Muscle layer of colon (tissue), 2 donors: ENCODE results near the gene TBC1D10A.
A peak's percentile ranks its signal among the peaks of the same experiment; 100 is the strongest.

Experiments used
- H3K27ac ChIP-seq: one replicate; pipeline ENCODE4 v1.7.0; 2013; ENCODE audit warnings: low read depth, mild to moderate bottlenecking, low read length, moderate library complexity
- H3K27me3 ChIP-seq, 2 donors: one replicate each; pipeline ENCODE4 v1.7.0; 2013; ENCODE audit warnings: low read length in 2 of 2, mild to moderate bottlenecking in 2 of 2; ENCODE audit not compliant: insufficient read depth in 2 of 2, control insufficient read depth in 1 of 2
- H3K36me3 ChIP-seq: one replicate; pipeline ENCODE4 v1.7.0; 2013; ENCODE audit warnings: mild to moderate bottlenecking, low read length; ENCODE audit not compliant: insufficient read depth
- H3K4me1 ChIP-seq: one replicate; pipeline ENCODE4 v1.7.0; 2013; ENCODE audit warnings: mild to moderate bottlenecking, low read length; ENCODE audit not compliant: insufficient read depth
- H3K4me3 ChIP-seq, 2 donors: one replicate each; pipeline ENCODE4 v1.7.0; 2013; ENCODE audit warnings: low read length in 2 of 2, low read depth in 1 of 2, mild to moderate bottlenecking in 1 of 2, moderate library complexity in 1 of 2
- H3K9ac ChIP-seq: one replicate; pipeline ENCODE4 v1.7.0; 2013; ENCODE audit warnings: low read length
- H3K9me3 ChIP-seq: one replicate; pipeline ENCODE4 v1.7.0; 2013; ENCODE audit warnings: mild to moderate bottlenecking, low read length
- donor health status: abdominal sarcoma.
- donor health status: Adenocarcinoma of cecum.

TBC1D10A gene

GRCh38 chr22:30287648-30288418, 38.9 kb downstream of the TBC1D10A start:
- Histone ChIP-seq H3K27me3 (no peaks in the 10 kb centered on the region), H3K9me3 (no peaks in the 10 kb centered on the region), H3K9ac (no peak overlapping the region), H3K4me1 (peaks cover 28% of the 10 kb centered on the region), H3K4me3 (peak overlapping the region in 1 of 2 donors; percentile 76), H3K36me3 (peaks cover 22% of the 10 kb centered on the region), H3K27ac (peak overlapping the region; percentile 95)

- H3K27ac ChIP-seq: no peak overlapping the region
- H3K9ac ChIP-seq: no peak overlapping the region
These were observed 39.7 kb downstream of the TBC1D10A start for GRCh38 chr22:30286813-30287647.

GRCh38 chr22:30286331-30286730, 40.4 kb downstream of the TBC1D10A start:
- Histone ChIP-seq H3K27me3 (no peaks in the 10 kb centered on the region), H3K4me3 (no peak overlapping the region), H3K4me1 (peaks cover 23% of the 10 kb centered on the region), H3K27ac (no peak overlapping the region), H3K9me3 (no peaks in the 10 kb centered on the region), H3K9ac (no peak overlapping the region), H3K36me3 (peaks cover 12% of the 10 kb centered on the region)

More at GRCh38 chr22:30286813-30287647, 39.7 kb downstream of the TBC1D10A start:
- peaks cover 14% of the 10 kb centered on the region for H3K36me3 ChIP-seq
- no peaks in the 10 kb centered on the region for H3K9me3 ChIP-seq
- no peaks in the 10 kb centered on the region for H3K27me3 ChIP-seq
- H3K4me3 ChIP-seq: no peak overlapping the region
- H3K4me1 ChIP-seq: peaks cover 28% of the 10 kb centered on the region

GRCh38 chr22:30285846-30286200, 40.9 kb downstream of the TBC1D10A start:
- no peak overlapping the region for H3K27ac ChIP-seq
- no peak overlapping the region for H3K4me3 ChIP-seq
- peaks cover 12% of the 10 kb centered on the region for H3K36me3 ChIP-seq
- no peak overlapping the region for H3K9ac ChIP-seq
- H3K4me1 ChIP-seq: peaks cover 18% of the 10 kb centered on the region
- no peaks in the 10 kb centered on the region for H3K27me3 ChIP-seq
- no peaks in the 10 kb centered on the region for H3K9me3 ChIP-seq

GRCh38 chr22:30285176-30285845, 41.4 kb downstream of the TBC1D10A start:
- Histone ChIP-seq H3K4me1 (peaks cover 13% of the 10 kb centered on the region), H3K4me3 (no peak overlapping the region), H3K36me3 (peaks cover 12% of the 10 kb centered on the region), H3K9me3 (no peaks in the 10 kb centered on the region), H3K27ac (no peak overlapping the region), H3K27me3 (no peaks in the 10 kb centered on the region), H3K9ac (no peak overlapping the region)

- Histone ChIP-seq H3K9ac (no peak overlapping the region), H3K4me1 (peaks cover 7% of the 10 kb centered on the region), H3K27me3 (no peaks in the 10 kb centered on the region), H3K4me3 (no peak overlapping the region), H3K27ac (no peak overlapping the region), H3K36me3 (peaks cover 12% of the 10 kb centered on the region), H3K9me3 (no peaks in the 10 kb centered on the region)
These were observed 42.1 kb downstream of the TBC1D10A start for GRCh38 chr22:30284666-30285065.

GRCh38 chr22:30284172-30284571, 42.6 kb downstream of the TBC1D10A start:
- H3K36me3 ChIP-seq: peaks cover 12% of the 10 kb centered on the region
- H3K9me3 ChIP-seq: no peaks in the 10 kb centered on the region
- no peak overlapping the region for H3K27ac ChIP-seq
- no peaks in the 10 kb centered on the region for H3K27me3 ChIP-seq
- H3K4me1 ChIP-seq: peaks cover 7% of the 10 kb centered on the region
- no peak overlapping the region for H3K9ac ChIP-seq
- no peak overlapping the region for H3K4me3 ChIP-seq

- no peaks in the 10 kb centered on the region for H3K9me3 ChIP-seq
- peaks cover 12% of the 10 kb centered on the region for H3K36me3 ChIP-seq
- H3K4me1 ChIP-seq: peaks cover 6% of the 10 kb centered on the region
- no peaks in the 10 kb centered on the region for H3K27me3 ChIP-seq
- no peak overlapping the region for H3K27ac ChIP-seq
- no peak overlapping the region for H3K9ac ChIP-seq
- no peak overlapping the region for H3K4me3 ChIP-seq
These were observed 43.4 kb downstream of the TBC1D10A start for GRCh38 chr22:30283342-30283741.

GRCh38 chr22:30282616-30283046, 44.1 kb downstream of the TBC1D10A start:
- Histone ChIP-seq H3K27me3 (no peaks in the 10 kb centered on the region), H3K4me1 (no peaks in the 10 kb centered on the region), H3K9ac (no peak overlapping the region), H3K9me3 (no peaks in the 10 kb centered on the region), H3K36me3 (peaks cover 12% of the 10 kb centered on the region), H3K4me3 (no peak overlapping the region), H3K27ac (no peak overlapping the region)

GRCh38 chr22:30280505-30280904, 46.2 kb downstream of the TBC1D10A start:
- H3K27ac ChIP-seq: no peak overlapping the region
- H3K36me3 ChIP-seq: peaks cover under 1% of the 10 kb centered on the region
- H3K9ac ChIP-seq: no peak overlapping the region
- H3K27me3 ChIP-seq: no peaks in the 10 kb centered on the region
- H3K4me1 ChIP-seq: no peaks in the 10 kb centered on the region
- no peaks in the 10 kb centered on the region for H3K9me3 ChIP-seq
- no peak overlapping the region for H3K4me3 ChIP-seq

GRCh38 chr22:30279932-30280331, 46.8 kb downstream of the TBC1D10A start:
- no peak overlapping the region for H3K9ac ChIP-seq
- no peaks in the 10 kb centered on the region for H3K36me3 ChIP-seq
- H3K9me3 ChIP-seq: no peaks in the 10 kb centered on the region
- no peak overlapping the region for H3K27ac ChIP-seq
- no peaks in the 10 kb centered on the region for H3K4me1 ChIP-seq
- no peaks in the 10 kb centered on the region for H3K27me3 ChIP-seq
- no peak overlapping the region for H3K4me3 ChIP-seq
